DMS79 treated with DMSO at 0.1 percent for 48 hours (cell line): ENCODE measurements around the gene WDR20.
"Not testable (repeated sequence)": the region's sequence is repeated elsewhere in the genome, so short reads cannot be mapped to it uniquely, and the experiment has no call there.

Source experiments
- DNase-seq: peaks from one replicate; lab custom pipeline; 2025; lab: John Stamatoyannopoulos, UW

WDR20 gene

GRCh38 chr14:102238766-102239165, 99.1 kb downstream of the WDR20 start:
- DNase-seq, result no peak

- DNase-seq, result no peak
Measured at GRCh38 chr14:102239231-102239630, 99.5 kb downstream of the WDR20 start.

- not testable (repeated sequence) for DNase-seq
Measured at GRCh38 chr14:102240481-102240880, 100.8 kb downstream of the WDR20 start.

DNA sequence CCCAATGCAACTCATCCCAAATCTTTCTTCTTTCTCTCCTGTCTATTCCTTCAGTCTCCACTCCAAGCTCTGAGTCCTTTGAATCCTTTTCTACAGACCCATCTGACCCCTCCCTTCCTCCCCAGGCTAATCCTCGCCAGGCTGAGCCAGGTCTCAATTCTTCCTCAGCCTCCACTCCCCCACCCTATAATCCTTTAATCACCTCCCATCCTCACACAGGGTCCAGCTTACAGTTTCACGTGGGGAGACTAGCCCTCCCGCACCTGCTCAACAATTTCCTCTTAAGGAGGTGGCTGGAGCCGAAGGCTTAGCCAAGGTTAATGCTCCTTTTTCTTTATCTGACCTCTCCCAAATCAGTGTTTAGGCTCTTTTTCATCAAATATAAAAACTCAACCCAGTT, 101.5 kb downstream of the WDR20 start:
- no peak for DNase-seq

DNA sequence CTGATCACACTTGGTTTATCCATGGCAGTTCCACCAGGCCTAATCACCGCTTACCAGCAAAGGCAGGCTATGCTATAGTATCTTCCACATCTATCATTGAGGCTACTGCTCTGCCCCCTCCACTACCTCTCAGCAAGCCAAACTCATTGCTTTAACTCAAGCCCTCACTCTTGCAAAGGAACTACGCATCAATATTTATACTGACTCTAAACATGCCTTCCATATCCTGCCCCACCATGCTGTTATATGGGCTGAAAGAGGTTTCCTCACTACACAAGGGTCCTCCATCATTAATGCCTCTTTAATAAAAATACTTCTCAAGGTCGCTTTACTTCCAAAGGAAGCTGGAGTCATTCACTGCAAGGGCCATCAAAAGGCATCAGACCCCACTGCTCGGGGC, 104.1 kb downstream of the WDR20 start:
- not testable (repeated sequence) for DNase-seq

- DNase-seq, result no peak
Measured at GRCh38 chr14:102246071-102246470, 106.4 kb downstream of the WDR20 start.

DNA sequence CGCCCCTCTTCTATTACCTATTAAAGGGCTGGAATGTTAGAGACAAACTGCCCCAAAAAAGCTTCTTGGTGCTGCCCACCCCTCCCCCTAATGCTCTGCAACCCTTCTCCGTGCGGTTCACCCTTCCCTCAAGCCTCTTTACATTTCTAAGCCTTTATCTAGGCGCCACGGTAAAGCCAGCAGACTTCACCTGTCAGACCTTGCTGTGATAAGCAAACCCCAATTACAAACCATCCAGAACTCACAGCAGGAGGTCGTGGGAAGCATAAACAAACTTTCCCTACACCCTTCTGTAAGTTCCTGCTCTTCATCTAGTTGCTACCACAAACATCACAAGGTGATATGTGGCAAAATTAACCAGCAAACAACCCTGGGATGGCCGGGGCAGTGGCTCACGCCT, 108.4 kb downstream of the WDR20 start:
- no peak for DNase-seq

- DNase-seq, result no peak
Measured at GRCh38 chr14:102249041-102249440, 109.3 kb downstream of the WDR20 start.

DNA sequence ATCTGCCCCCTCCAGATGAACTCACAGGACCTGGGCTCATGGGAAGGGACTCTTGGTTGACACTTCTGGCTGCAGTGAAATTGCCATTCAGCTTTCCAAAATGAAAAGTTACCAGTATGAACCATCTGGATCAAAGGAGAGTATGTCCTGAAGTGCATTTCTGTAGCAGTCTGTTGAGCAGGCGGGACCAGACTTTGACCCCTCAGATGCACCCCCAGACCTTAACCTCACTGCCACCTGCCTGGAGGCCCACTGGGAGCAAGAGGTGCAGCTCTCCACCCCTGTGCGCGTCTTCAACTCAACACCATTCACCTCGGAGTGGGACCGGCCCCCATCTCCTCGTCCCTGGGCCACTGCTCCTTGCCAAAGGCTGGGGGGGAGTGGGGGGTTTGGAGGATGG, 110.3 kb downstream of the WDR20 start:
- no peak for DNase-seq

DNA sequence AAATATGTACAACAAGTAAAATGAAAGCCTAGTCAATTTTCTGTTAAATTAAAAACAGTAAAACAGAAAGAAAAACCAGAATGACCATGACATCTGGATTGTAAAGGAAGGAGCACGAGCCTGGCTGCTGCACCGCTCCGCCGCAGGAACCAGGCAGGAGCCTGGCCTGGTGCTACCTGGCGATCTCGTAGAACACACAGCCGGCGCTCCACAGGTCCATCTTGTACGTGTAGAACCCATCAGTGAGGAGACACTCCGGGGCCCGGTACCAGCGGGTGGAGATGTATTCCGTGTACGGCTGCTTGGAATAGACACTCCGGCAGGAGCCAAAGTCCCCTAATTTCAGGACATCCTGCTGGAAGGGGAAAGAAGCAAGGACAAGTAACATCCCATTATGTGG, 110.9 kb downstream of the WDR20 start:
- DNase-seq, result no peak

GRCh38 chr14:102251161-102251560, 111.5 kb downstream of the WDR20 start:
- no peak for DNase-seq

- DNase-seq, result no peak
Measured at GRCh38 chr14:102252834-102253801, 113.4 kb downstream of the WDR20 start.

GRCh38 chr14:102255401-102256190, 115.9 kb downstream of the WDR20 start:
- DNase-seq, result no peak

DNA sequence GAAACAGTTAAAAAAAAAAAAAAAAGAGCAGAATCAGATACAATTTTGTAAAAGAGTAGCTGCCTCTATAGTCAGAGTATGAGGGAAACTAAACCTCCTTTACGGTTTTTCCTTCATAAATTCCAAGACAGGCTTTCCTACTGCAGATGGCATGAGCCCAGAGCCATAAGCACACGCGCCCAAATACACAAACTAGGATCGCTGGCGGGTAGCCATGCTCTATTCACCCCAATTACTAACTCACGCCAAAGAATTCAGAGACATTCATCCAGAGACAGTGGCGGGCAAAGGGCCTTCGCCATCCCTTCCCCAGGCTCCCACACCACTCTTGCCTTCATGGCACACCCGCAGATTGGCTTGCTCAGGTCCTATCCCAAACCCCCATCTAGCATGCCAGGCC, 117.0 kb downstream of the WDR20 start:
- DNase-seq, result no peak

DNA sequence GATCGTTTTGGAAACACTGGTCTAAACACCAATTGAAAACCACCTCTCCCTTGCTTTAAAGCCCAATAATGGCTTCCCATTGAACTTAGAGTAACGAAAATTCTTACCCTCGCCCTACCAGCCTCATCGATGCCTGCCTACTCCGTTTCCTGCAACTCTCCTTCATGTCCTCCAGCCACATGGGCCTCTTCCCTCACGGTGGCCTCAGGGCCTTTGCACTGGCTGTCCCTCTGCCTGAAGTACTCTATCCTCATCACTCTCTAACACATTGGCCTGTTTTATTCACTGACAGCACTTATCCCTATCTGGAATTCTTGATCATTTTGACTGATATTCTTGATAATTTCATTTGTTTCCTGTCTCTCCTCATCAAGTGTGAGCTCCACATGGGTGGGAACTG, 118.4 kb downstream of the WDR20 start:
- DNase-seq, result no peak
